ENCODE results near the gene P2RX5.

P2RX5 gene

DNA sequence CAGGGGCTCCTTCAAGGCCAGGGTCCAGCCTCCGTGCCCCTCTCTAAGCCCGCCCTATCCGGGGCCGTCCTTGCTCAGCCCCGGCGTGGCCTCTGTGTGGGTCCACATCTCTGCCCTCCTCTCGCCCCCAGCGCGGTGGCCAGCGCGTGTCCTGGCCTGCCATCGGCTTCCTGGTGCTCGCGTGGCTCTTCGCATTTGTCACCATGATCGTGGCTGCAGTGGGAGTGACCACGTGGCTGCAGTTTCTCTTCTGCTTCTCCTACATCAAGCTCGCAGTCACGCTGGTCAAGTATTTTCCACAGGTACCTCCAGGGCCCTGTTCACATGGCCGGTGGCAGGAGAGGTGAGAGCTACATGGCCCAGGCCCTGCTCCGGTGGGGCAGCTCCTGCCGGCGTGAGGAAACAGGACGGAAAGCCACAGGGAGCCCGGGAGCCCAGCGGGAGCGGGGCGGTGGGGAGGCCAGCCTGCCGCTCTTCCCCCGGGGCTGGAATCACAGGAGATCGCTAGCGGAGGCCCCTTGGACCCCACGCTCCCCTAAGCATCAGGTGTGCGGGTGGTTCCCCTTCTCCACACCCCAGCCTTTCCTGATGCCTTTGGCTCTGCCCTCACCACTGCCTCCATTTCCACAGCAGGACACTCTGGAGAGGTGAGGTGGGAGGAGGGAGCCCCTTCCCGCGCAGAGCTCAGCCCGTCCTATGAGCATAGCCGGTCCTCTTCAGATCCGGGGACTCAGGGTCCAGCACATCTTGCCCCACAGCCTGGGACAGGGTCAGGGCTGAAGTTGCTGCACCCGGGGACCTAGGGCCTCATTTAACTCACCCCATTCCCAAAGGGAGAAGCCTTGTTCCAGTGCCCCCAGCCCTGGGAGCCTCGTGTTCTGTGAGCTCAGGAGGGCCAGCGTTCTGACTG, 37.8 kb downstream of the P2RX5 start:
- no peak for DNase-seq (ENCODE audit: low read depth in 1 of 2, low spot score in 1 of 2)

- DNase-seq (ENCODE audit: low read depth in 1 of 2, low spot score in 1 of 2) = no peak
These were observed 38.4 kb downstream of the P2RX5 start for GRCh38 chr17:3657588-3657869.

GRCh38 chr17:3656755-3657587, 39.0 kb downstream of the P2RX5 start:
- DNase-seq (ENCODE audit: low read depth in 1 of 2, low spot score in 1 of 2) = no peak

- no peak for DNase-seq (ENCODE audit: low read depth in 1 of 2, low spot score in 1 of 2)
These were observed 39.6 kb downstream of the P2RX5 start for GRCh38 chr17:3656353-3656752.

DNA sequence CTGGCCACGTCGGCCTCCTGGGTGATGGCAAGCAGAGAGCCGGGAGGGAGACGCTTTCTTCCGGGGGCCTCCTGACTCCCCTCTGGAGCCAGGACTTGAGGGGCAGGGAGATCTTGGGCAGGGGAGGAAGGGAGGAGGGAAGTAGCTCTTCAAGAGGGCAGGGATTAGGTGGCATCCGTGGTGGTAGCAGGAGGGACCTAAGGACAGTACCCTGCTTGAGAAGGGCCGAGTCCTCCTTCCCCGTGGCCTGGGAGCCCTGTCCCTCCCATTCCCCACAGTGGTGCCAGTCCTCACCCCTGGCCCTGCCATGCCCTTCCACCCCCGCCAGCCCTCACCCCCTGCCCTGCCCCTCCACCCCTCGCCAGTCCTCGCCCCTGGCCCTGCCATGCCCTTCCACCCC, 40.2 kb downstream of the P2RX5 start:
- no peak for DNase-seq (ENCODE audit: low read depth in 1 of 2, low spot score in 1 of 2)

GRCh38 chr17:3647769-3648555, 48.0 kb downstream of the P2RX5 start:
- DNase-seq (ENCODE audit: low read depth in 1 of 2, low spot score in 1 of 2) = no peak

GRCh38 chr17:3647251-3647650, 48.7 kb downstream of the P2RX5 start:
- no peak for DNase-seq (ENCODE audit: low read depth in 1 of 2, low spot score in 1 of 2)

GRCh38 chr17:3645310-3645709, 50.6 kb downstream of the P2RX5 start:
- DNase-seq (ENCODE audit: low read depth in 1 of 2, low spot score in 1 of 2) = no peak

DNA sequence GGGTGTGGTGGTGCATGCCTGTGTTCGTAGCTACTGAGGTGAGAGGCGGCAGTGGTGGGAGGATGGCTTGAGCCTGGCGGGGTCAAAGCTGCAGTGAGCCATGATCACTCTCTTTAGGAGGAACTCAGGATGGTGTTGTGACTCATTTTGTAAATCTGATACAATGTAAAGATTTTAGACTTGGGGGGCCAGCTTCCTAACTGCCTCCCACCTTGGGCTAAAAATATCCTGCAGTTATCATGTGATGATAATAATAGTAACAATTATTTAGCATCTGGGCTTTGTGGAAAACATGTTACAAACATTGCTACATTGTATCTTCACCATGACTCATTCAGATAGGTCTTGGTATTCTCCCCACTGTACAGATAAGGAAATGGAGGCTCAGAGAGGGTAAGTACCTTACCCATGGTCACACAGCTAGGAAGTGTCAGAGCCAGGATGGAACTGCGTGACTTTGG, 52.0 kb downstream of the P2RX5 start:
- DNase-seq (ENCODE audit: low read depth in 1 of 2, low spot score in 1 of 2) = no peak

DNA sequence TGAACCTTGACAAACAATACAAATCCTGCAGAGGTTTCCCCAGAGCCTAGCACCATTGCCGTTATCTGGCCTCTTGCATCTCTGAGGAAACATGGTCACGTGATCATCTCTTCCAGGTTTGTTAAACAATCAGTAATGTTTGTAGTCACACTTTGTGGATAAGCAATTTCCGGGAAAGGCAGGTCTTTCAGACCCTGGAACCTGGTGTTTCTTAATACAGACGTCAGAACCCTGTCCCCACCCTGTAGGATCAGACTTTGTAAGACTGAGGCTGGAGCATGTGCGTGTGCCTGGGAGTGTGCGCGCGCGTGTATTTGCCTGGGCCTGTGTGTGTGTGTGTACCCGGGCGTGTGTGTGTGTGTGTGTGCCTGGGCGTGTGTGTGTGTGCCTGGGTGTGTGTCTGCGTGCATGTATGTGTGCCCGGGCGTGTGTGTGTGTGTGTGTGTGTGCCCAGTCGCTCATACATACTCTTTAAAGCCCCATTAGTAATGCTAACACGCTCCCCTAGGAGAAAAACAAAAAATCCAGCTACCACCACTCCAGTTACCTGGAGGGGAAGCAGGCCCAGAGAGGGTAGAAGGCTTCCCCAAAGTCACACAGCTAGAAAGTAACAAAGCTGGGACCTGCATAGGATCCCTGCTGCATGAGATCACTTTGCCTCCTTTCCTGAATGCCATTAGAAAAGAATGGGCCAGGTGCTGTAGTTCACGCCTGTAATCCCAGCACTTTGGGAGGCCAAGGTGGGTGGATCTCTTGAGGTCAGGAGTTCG, 54.1 kb downstream of the P2RX5 start:
- DNase-seq (ENCODE audit: low read depth in 1 of 2, low spot score in 1 of 2) = no peak

GRCh38 chr17:3641014-3641413, 54.9 kb downstream of the P2RX5 start:
- DNase-seq (ENCODE audit: low read depth in 1 of 2, low spot score in 1 of 2) = no peak

DNA sequence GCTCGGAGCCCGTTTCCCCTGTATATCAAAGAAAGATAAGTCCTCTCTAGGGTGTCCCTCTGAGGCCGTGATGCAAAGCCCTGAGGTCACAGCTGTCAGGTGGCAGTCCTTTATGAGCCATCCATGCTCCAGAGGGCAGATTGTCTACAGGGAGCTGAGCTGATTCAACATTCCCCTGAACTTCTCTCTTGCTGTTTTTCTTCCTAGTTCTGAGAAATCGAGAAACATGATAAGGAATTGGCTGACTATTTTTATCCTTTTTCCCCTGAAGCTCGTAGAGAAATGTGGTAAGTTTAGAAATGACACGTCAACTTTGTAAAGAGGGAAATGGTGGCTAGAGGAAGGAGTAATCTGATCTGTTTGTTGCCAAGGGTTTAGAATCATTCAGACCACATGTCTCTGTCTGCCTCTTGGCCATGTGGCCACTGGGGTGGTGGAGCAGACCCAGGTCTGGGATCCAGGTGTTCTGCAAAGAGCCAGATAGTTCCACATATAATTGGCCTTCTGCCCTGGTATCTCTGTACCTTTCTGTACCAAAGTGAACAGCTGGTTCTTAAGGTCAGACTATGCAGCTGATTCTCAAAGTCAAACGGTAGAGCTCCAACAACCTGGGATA, 55.9 kb downstream of the P2RX5 start:
- DNase-seq (ENCODE audit: low read depth in 1 of 2, low spot score in 1 of 2) = no peak

DNA sequence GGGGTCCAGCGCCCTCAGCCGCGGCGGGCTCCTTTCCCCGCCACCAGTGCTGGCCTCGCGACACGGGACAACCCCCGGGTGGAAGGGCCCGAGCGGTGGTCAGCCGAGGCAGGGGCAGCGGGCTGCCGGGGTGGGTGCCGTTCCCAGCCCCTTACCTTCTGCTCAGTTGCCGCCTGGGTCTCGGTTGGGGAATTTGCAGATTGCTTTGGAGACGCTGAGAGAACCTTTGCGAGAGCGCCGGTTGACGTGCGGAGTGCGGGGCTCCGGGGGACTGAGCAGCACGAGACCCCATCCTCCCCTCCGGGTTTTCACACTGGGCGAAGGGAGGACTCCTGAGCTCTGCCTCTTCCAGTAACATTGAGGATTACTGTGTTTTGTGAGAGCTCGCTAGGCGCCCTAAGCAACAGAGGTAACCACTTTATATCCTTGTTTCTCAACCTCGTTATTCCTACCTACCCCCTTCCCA, 59.0 kb downstream of the P2RX5 start:
- no peak for DNase-seq (ENCODE audit: low read depth in 1 of 2, low spot score in 1 of 2)

- DNase-seq (ENCODE audit: low read depth in 1 of 2, low spot score in 1 of 2) = peak; percentile 88 to 93
These were observed 59.6 kb downstream of the P2RX5 start, which contains the start of the genes CTNS and SHPK for GRCh38 chr17:3636154-3636907. Gene CTNS (plus strand): TSS chr17:3636760. CDS start chr17:3640207, 3,447 bp downstream. Gene SHPK (minus strand): TSS chr17:3636250. CDS start chr17:3636219, 31 bp downstream.

DNA sequence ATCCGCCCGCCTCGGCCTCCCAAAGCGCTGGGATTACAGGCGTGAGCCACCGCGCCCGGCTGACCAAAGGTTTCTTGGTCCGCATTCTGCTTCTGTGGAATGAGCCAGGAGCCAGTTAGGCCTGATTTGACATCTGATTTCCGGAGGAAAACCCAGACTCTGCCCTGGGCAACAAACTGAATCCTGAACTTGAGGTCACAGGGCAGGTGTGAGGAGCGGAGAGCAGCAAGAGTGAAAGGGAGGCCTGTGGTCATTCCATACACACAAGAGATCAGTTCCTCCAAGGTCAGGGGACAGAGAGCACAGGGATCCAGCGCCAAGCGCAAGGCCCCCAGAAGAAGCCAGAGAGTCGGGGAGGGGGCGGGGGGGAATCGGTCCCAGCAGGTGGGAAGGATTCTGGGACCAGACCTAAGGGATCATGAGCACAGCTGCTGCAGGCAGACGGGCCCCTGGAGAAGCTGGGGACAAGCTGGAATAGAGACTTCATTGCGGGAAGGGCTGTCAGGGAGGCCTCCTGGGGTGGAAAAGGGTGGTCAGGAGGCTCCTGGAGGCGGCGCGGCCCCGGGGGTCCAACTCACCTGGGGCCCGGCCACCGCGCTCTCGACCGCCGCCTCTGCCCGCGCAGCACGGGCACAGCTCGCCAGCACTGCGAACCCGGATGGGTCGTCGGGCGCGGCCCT, 60.3 kb downstream of the P2RX5 start:
- DNase-seq (ENCODE audit: low read depth in 1 of 2, low spot score in 1 of 2) = no peak

DNA sequence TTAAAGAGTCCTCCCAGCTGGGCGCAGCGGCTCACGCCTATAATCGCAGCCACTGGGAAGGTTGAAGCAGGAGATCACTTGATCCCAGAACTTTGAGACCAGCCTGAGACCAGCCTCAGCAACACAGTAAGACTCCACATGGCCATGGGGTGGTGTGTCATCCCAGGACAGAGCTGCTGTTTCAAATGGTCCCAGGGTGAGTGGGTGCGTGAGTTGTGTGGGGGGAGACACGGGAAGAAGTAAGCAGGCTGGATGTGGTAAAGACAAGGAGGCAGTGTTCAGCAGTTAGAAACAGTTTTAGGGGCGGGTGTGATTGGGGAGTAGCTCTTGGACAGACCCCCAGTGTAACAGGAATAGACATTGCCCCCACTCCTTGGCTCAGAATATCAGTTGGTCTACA, 63.7 kb downstream of the P2RX5 start:
- no peak for DNase-seq (ENCODE audit: low read depth in 1 of 2, low spot score in 1 of 2)

DNA sequence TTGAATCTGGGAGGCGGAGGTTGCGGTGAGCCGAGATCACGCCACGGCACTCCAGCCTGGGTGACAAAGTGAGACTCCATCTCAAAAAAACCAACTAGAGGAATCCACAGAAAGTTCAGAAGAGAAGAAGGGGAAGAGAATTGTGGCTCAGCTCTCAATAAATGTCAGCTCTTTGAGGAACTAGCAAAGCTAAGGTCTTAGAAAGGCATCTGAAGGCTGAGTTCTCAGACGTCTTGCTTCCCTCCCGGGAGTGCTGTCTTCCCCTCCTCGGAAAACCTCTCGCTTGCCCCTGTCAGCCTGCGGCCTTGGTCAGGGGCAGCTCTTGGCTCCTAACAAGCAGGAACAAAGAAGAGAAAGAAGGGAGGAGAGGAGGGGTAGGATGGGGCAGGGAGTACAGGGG, 65.2 kb downstream of the P2RX5 start:
- DNase-seq (ENCODE audit: low read depth in 1 of 2, low spot score in 1 of 2) = no peak

- DNase-seq (ENCODE audit: low read depth in 1 of 2, low spot score in 1 of 2) = no peak
These were observed 68.2 kb downstream of the P2RX5 start for GRCh38 chr17:3627769-3628167.

All from activated CD4-positive, alpha-beta T cell treated with anti-CD3 and anti-CD28 coated beads, Interleukin-2, amount 50 U/mL, for 24 hours (primary cell).